GM20431 (cell line): ENCODE data around the gene TTC39A.
"Not testable (repeated sequence)": the region's sequence is repeated elsewhere in the genome, so short reads cannot be mapped to it uniquely, and the experiment has no call there.

Source experiments
- in situ Hi-C: fragments of 300-500 bp; cut with MseI, MboI; formaldehyde crosslinking; loops from one replicate; pipeline ENCODE4 v1.15.0; 2020; ENCODE audit warnings: low sequenced_read_pairs; ENCODE audit not compliant: unreplicated experiment

Gene TTC39A

GRCh38 chr1:51281807-51282206 lies 48.6 kb downstream of the TTC39A start:
- in situ Hi-C loops = no loop called here

GRCh38 chr1:51280321-51280978 lies 49.9 kb downstream of the TTC39A start:
- in situ Hi-C loops = no loop called here

GRCh38 chr1:51276286-51276685 lies 54.1 kb downstream of the TTC39A start:
- in situ Hi-C loops = no loop called here

GRCh38 chr1:51274676-51275075 lies 55.7 kb downstream of the TTC39A start:
- in situ Hi-C loops = no loop called here

GRCh38 chr1:51272916-51273315 lies 57.4 kb downstream of the TTC39A start:
- in situ Hi-C loops = no loop called here

- in situ Hi-C loops = no loop called here
Observed at GRCh38 chr1:51270751-51271150, 59.6 kb downstream of the TTC39A start.

- in situ Hi-C loops = no loop called here
Observed at GRCh38 chr1:51268634-51269033, 61.7 kb downstream of the TTC39A start.

GRCh38 chr1:51266791-51267190 lies 63.6 kb downstream of the TTC39A start:
- in situ Hi-C loops = no loop called here

- in situ Hi-C loops = no loop called here
Observed at GRCh38 chr1:51266181-51266580, 64.2 kb downstream of the TTC39A start.

- in situ Hi-C loops = no loop called here
Observed at GRCh38 chr1:51265618-51266017, 64.7 kb downstream of the TTC39A start.

GRCh38 chr1:51264451-51264850 lies 65.9 kb downstream of the TTC39A start:
- in situ Hi-C loops = no loop called here

- in situ Hi-C loops = no loop called here
Observed at GRCh38 chr1:51263147-51263877, 67.0 kb downstream of the TTC39A start.

GRCh38 chr1:51255331-51255730 lies 75.0 kb downstream of the TTC39A start:
- in situ Hi-C loops = no loop called here

- in situ Hi-C loops = no loop called here
Observed at GRCh38 chr1:51253691-51254090, 76.7 kb downstream of the TTC39A start.

GRCh38 chr1:51252366-51252765 lies 78.0 kb downstream of the TTC39A start:
- in situ Hi-C loops = no loop called here

GRCh38 chr1:51251165-51251564 lies 79.2 kb downstream of the TTC39A start:
- in situ Hi-C loops = not testable (repeated sequence)

- in situ Hi-C loops = not testable (repeated sequence)
Observed at GRCh38 chr1:51250729-51251128, 79.6 kb downstream of the TTC39A start.

- in situ Hi-C loops = no loop called here
Observed at GRCh38 chr1:51249445-51249844, 80.9 kb downstream of the TTC39A start.

- in situ Hi-C loops = no loop called here
Observed at GRCh38 chr1:51247499-51247898, 82.9 kb downstream of the TTC39A start.

- in situ Hi-C loops = no loop called here
Observed at GRCh38 chr1:51247022-51247421, 83.3 kb downstream of the TTC39A start.

GRCh38 chr1:51242546-51242945 lies 87.8 kb downstream of the TTC39A start:
- in situ Hi-C loops = no loop called here

- in situ Hi-C loops = no loop called here
Observed at GRCh38 chr1:51241119-51241518, 89.2 kb downstream of the TTC39A start.
